ENCODE data around the gene CXXC5. TPM values are rescaled to one million over a fixed set of nuclear protein-coding genes. Genes with fewer than 3 reads are reported as not detected.

Gene CXXC5
- total RNA-seq, 4 donors from 2014 or later = 52.3 to 81.8 (median 62.6) TPM

GRCh38 chr5:139658928-139659667 lies 10.9 kb downstream of the CXXC5 start:
- Histone ChIP-seq H3K9me3 (no peaks in the 10 kb centered on the region), H3K27ac (peak overlapping the region; percentile 92 to 99 (median 95)), H3K36me3 (no peaks in the 10 kb centered on the region), H3K4me3 (replicated peaks in 1 of 3) (peak overlapping the region in 1 of 3 donors; percentile 13), H3K4me1 (peaks cover 88 to 97% of the 10 kb centered on the region in 2 donors), H3K27me3 (no peaks in the 10 kb centered on the region)
- peak; percentile 72 to 76 for DNase-seq
- intact Hi-C loops (cut with DNase I) = no loop called here
- 41 to 44% methylated on average over 8 to 10 of the region's 15 CpGs for WGBS, 2 donors
- TF ChIP-seq, protein P1, sequence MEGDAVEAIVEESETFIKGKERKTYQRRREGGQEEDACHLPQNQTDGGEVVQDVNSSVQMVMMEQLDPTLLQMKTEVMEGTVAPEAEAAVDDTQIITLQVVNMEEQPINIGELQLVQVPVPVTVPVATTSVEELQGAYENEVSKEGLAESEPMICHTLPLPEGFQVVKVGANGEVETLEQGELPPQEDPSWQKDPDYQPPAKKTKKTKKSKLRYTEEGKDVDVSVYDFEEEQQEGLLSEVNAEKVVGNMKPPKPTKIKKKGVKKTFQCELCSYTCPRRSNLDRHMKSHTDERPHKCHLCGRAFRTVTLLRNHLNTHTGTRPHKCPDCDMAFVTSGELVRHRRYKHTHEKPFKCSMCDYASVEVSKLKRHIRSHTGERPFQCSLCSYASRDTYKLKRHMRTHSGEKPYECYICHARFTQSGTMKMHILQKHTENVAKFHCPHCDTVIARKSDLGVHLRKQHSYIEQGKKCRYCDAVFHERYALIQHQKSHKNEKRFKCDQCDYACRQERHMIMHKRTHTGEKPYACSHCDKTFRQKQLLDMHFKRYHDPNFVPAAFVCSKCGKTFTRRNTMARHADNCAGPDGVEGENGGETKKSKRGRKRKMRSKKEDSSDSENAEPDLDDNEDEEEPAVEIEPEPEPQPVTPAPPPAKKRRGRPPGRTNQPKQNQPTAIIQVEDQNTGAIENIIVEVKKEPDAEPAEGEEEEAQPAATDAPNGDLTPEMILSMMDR (IDR thresholded peaks at IDR 0.05) = no peak
- no peak for TF ChIP-seq POLR2A (IDR thresholded peaks at IDR 0.05)

- peak overlapping the region; percentile 92 to 99 (median 95) for H3K27ac ChIP-seq
- peak overlapping the region in 1 of 3 donors; percentile 13 for H3K4me3 ChIP-seq (replicated peaks in 1 of 3)
- H3K27me3 ChIP-seq = no peaks in the 10 kb centered on the region
- no peaks in the 10 kb centered on the region for H3K36me3 ChIP-seq
- WGBS, 2 donors = 19 to 23% methylated on average over 9 to 12 of the region's 13 CpGs
- H3K4me1 ChIP-seq = peaks cover 86 to 97% of the 10 kb centered on the region in 2 donors
- TF ChIP-seq, protein P1 (IDR thresholded peaks at IDR 0.05) = no peak
- no peak for DNase-seq
- intact Hi-C loops (cut with DNase I) = no loop called here
- H3K9me3 ChIP-seq = no peaks in the 10 kb centered on the region
Observed at GRCh38 chr5:139659695-139660101, 11.5 kb downstream of the CXXC5 start.

- TF ChIP-seq POLR2A (IDR thresholded peaks at IDR 0.05) = peak in 1 of 2 donors; percentile 64
- TF ChIP-seq, protein P1 (IDR thresholded peaks at IDR 0.05) = no peak
- intact Hi-C loops (cut with DNase I) = no loop called here
- H3K9me3 ChIP-seq = no peaks in the 10 kb centered on the region
- H3K36me3 ChIP-seq = no peaks in the 10 kb centered on the region
- peak overlapping the region in 1 of 3 donors; percentile 13 for H3K4me3 ChIP-seq (replicated peaks in 1 of 3)
- H3K27me3 ChIP-seq = no peaks in the 10 kb centered on the region
- peak overlapping the region; percentile 92 to 99 (median 95) for H3K27ac ChIP-seq
- H3K4me1 ChIP-seq = peaks cover 86 to 97% of the 10 kb centered on the region in 2 donors
- DNase-seq = peak; percentile 90 to 92
- 38 to 49% methylated on average over 8 to 9 of the region's 14 CpGs for WGBS, 2 donors
Observed at GRCh38 chr5:139660105-139660922, 12.2 kb downstream of the CXXC5 start.

DNA sequence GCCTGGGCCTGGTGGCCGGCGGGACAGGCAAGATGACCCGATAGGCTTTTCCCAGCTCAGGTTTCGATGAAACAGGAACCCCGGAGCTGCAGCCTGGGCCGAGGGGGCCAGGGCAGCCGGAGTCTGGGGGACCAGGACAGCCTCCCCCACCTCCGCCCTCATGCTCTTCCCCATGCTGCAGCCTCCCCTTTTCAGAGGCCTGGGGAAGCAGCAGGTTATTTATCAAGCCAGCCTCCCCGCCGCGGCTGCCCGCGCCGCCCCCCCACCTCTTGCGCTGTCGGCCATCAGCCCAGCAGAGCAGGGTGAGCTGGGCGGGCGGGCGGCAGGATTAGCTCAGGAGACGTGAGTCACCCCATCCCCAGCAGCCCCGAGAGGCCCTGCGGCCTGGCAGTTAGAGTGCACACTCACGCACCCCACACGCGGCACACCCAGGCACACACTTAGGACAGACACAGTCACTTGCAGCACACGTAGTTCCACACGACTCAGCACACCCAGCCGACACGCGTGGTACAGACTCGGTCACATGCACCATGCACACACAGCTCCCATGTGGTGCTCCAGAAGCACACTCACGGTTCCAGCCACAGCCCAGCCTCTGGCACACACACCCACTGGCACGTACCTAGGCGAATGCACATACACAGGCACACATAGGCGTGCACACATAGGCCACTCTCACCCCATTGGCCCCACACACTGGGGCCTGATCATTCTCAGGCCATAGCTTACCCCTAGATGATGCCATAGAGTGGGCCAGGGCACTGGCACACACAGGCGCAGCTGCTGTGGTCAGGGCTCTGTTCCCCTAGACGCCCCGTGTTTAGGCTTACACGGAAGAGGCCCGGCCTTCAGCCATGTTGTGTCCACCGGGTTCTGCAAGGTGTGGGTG lies 13.0 kb downstream of the CXXC5 start:
- Histone ChIP-seq H3K4me1 (peaks cover 86 to 97% of the 10 kb centered on the region in 2 donors), H3K36me3 (no peaks in the 10 kb centered on the region), H3K27me3 (no peaks in the 10 kb centered on the region), H3K4me3 (replicated peaks in 1 of 3) (no peak overlapping the region), H3K27ac (peak overlapping the region; percentile 92 to 99 (median 95)), H3K9me3 (no peaks in the 10 kb centered on the region)
- TF ChIP-seq POLR2A (IDR thresholded peaks at IDR 0.05) = no peak
- TF ChIP-seq, protein P1 (IDR thresholded peaks at IDR 0.05) = no peak
- 71 to 89% methylated on average over 10 to 28 of the region's 41 CpGs for WGBS, 2 donors
- intact Hi-C loops (cut with DNase I) = no loop called here
- DNase-seq = no peak
